ENCODE data around the gene RAD21L1.

- no peak for TF ChIP-seq POLR2AphosphoS5 (IDR thresholded peaks at IDR 0.05; ENCODE audit: low read depth)
- no peak for TF ChIP-seq CTCF (IDR thresholded peaks at IDR 0.05; ENCODE audit: insufficient read depth, low read length)
- TF ChIP-seq SPI1 (IDR thresholded peaks at IDR 0.05; ENCODE audit: borderline replicate concordance, low read depth): no peak
Observed at GRCh38 chr20:1178623-1179022, 47.2 kb upstream of the RAD21L1 start.

All from HL-60 (cell line).